Naive thymus-derived CD4-positive, alpha-beta T cell (primary cell): ENCODE data around the gene ZEB1. TPM values are rescaled to one million over a fixed set of nuclear protein-coding genes. Genes with fewer than 3 reads are reported as not detected.
"Not testable (repeated sequence)": the region's sequence is repeated elsewhere in the genome, so short reads cannot be mapped to it uniquely, and the experiment has no call there.

Source experiments
- ATAC-seq: fragments of 150-1000 bp; cut with Tn5 transposase; 2 replicates; pipeline ENCODE4 v1.10.0; 2021; ENCODE audit warnings: mild to moderate bottlenecking, moderate library complexity
- CTCF ChIA-PET: fragments of 350-600 bp; sonication (Branson Sonifier 250); formaldehyde crosslinking; loops from one replicate; lab custom pipeline; 2021; ENCODE audit warnings: antibody characterized with exemption; lab: Charles Lee
- POLR2A ChIA-PET: fragments of 350-600 bp; sonication (Branson Sonifier 250); formaldehyde crosslinking; loops from one replicate; lab custom pipeline; 2021; ENCODE audit warnings: antibody characterized with exemption, inconsistent platforms; lab: Charles Lee
- DNase-seq, 9 donors: peaks; one replicate each; pipeline versions ENCODE4 v3.0.0 to v3.0.0-alpha.2; 2020 to 2022; ENCODE audit warnings: mixed read lengths in 1 of 9
- H3K27ac ChIP-seq: one replicate; pipeline ENCODE4 v1.7.0; 2013; ENCODE audit warnings: mild to moderate bottlenecking, low read depth, low read length, moderate library complexity
- H3K27me3 ChIP-seq, 2 donors: one replicate each; pipeline ENCODE4 v1.7.0; 2013; ENCODE audit warnings: low read length in 2 of 2, mild to moderate bottlenecking in 2 of 2, moderate library complexity in 2 of 2; ENCODE audit not compliant: control insufficient read depth in 2 of 2, insufficient read depth in 2 of 2
- H3K36me3 ChIP-seq, 3 experiments: 1 replicate in 2 of 3; 2 replicates in 1 of 3; pipeline ENCODE4 v1.7.0; 2013; ENCODE audit warnings: low read length in 3 of 3, mild to moderate bottlenecking in 3 of 3, moderate library complexity in 1 of 3; ENCODE audit not compliant: insufficient read depth in 3 of 3, control insufficient read depth in 2 of 3
- H3K4me1 ChIP-seq, 2 donors: one replicate each; pipeline ENCODE4 v1.7.0; 2013; ENCODE audit warnings: low read length in 2 of 2, mild to moderate bottlenecking in 2 of 2, moderate library complexity in 1 of 2; ENCODE audit not compliant: control insufficient read depth in 2 of 2, insufficient read depth in 2 of 2
- H3K4me3 ChIP-seq: 2 replicates; pipeline ENCODE4 v1.7.0; 2013; ENCODE audit warnings: mild to moderate bottlenecking, low read length
- H3K9me3 ChIP-seq, 3 experiments: 1 replicate in 2 of 3; 2 replicates in 1 of 3; pipeline ENCODE4 v1.7.0; 2013; ENCODE audit warnings: low read length in 3 of 3; ENCODE audit not compliant: control insufficient read depth in 2 of 3
- H3K27ac Mint-ChIP-seq, 9 donors: one replicate each; pipeline ENCODE4 v1.8.0; 2020 to 2022; ENCODE audit warnings: mixed read lengths in 9 of 9, mild to moderate bottlenecking in 8 of 9, moderate library complexity in 5 of 9, inconsistent platforms in 2 of 9
- H3K27me3 Mint-ChIP-seq, 5 donors: one replicate each; pipeline ENCODE4 v1.8.0; 2021 to 2022; ENCODE audit warnings: mixed read lengths in 5 of 5, mild to moderate bottlenecking in 1 of 5
- H3K36me3 Mint-ChIP-seq, 5 donors: one replicate each; pipeline ENCODE4 v1.8.0; 2020 to 2022; ENCODE audit warnings: mixed read lengths in 5 of 5, mild to moderate bottlenecking in 3 of 5, inconsistent platforms in 1 of 5
- H3K4me1 Mint-ChIP-seq, 7 donors: one replicate each; pipeline ENCODE4 v1.8.0; 2020 to 2022; ENCODE audit warnings: mixed read lengths in 7 of 7, mild to moderate bottlenecking in 3 of 7, inconsistent platforms in 1 of 7
- H3K4me3 Mint-ChIP-seq, 10 donors: one replicate each; pipeline ENCODE4 v1.8.0; 2020 to 2022; ENCODE audit warnings: mild to moderate bottlenecking in 10 of 10, mixed read lengths in 10 of 10, moderate library complexity in 6 of 10, inconsistent platforms in 2 of 10
- H3K9me3 Mint-ChIP-seq, 11 donors: one replicate each; pipeline ENCODE4 v1.8.0; 2020 to 2022; ENCODE audit warnings: mixed read lengths in 11 of 11, mild to moderate bottlenecking in 4 of 11, inconsistent platforms in 1 of 11, moderate library complexity in 1 of 11
- intact Hi-C, 2 donors: fragments of 100-400 bp; cut with micrococcal nuclease; formaldehyde crosslinking; loops; one replicate each; pipeline ENCODE4 v1.15.1; 2023
- polyA plus RNA-seq, 2 donors: library from polyadenylated mRNA; unstranded; fragments of 300-500 nt; fragmentation: Illumina TruSeq; gene quantifications; one replicate each; pipeline ENCODE4 v1.2.3, GENCODE V29; 2021
- total RNA-seq, 6 experiments: library from RNA in 5 of 6; stranded (reverse) in 5 of 6; gene quantifications; 1 replicate in 5 of 6; 2 replicates in 1 of 6; pipeline ENCODE4 v1.2.3 and lab custom pipeline; 2021 to 2026

Gene ZEB1
- total and polyA plus RNA-seq, 7 experiments from 2014 or later: 37.4 to 126 (median 77.5) TPM

GRCh38 chr10:31397852-31398251, 78.8 kb downstream of the ZEB1 start:
- Mint-ChIP-seq H3K4me1 (peaks cover 29 to 78% (median 62%) of the 10 kb centered on the region in 7 donors), H3K27ac (no peak overlapping the region), H3K27me3 (no peaks in the 10 kb centered on the region), H3K36me3 (peaks cover 0 to 14% (median 13%) of the 10 kb centered on the region in 5 donors), H3K4me3 (no peak overlapping the region), H3K9me3 (no peaks in the 10 kb centered on the region)
- H3K27ac ChIP-seq: no peak overlapping the region
- H3K36me3 ChIP-seq: no peaks in the 10 kb centered on the region
- POLR2A ChIA-PET: no interaction called here
- CTCF ChIA-PET: no interaction called here
- no peaks in the 10 kb centered on the region for H3K27me3 ChIP-seq
- no peaks in the 10 kb centered on the region for H3K4me1 ChIP-seq
- intact Hi-C loops: loop anchor here in 1 of 2 donors (2.0 kb wide), 1 partner anchor 15 kb away; no protein-coding TSS in a partner anchor
- no peak for ATAC-seq
- no peak overlapping the region for H3K4me3 ChIP-seq
- DNase-seq: no peak
- no peaks in the 10 kb centered on the region for H3K9me3 ChIP-seq

GRCh38 chr10:31399171-31399570, 80.2 kb downstream of the ZEB1 start:
- Mint-ChIP-seq H3K36me3 (peaks cover 0 to 14% (median 10%) of the 10 kb centered on the region in 5 donors), H3K9me3 (no peaks in the 10 kb centered on the region), H3K27ac (peak overlapping the region in 4 of 9 donors; percentile 13 to 43 (median 36)), H3K4me1 (peaks cover 26 to 70% (median 54%) of the 10 kb centered on the region in 7 donors), H3K27me3 (no peaks in the 10 kb centered on the region), H3K4me3 (peak overlapping the region in 4 of 10 donors; percentile 7 to 38 (median 22))
- Histone ChIP-seq H3K9me3 (no peaks in the 10 kb centered on the region), H3K36me3 (no peaks in the 10 kb centered on the region), H3K27ac (no peak overlapping the region), H3K4me1 (no peaks in the 10 kb centered on the region), H3K27me3 (no peaks in the 10 kb centered on the region), H3K4me3 (no peak overlapping the region)
- intact Hi-C loops: no loop called here
- ChIA-PET CTCF (no interaction called here), POLR2A (no interaction called here)
- no peak for DNase-seq
- no peak for ATAC-seq

- ChIA-PET CTCF (interaction anchor here (0.6 kb wide), 1 partner anchor 391 kb away, joined by 3 read pairs; no protein-coding TSS in a partner anchor), POLR2A (no interaction called here)
- Histone ChIP-seq H3K27me3 (no peaks in the 10 kb centered on the region), H3K4me3 (no peak overlapping the region), H3K27ac (no peak overlapping the region), H3K4me1 (no peaks in the 10 kb centered on the region), H3K9me3 (no peaks in the 10 kb centered on the region), H3K36me3 (no peaks in the 10 kb centered on the region)
- intact Hi-C loops: no loop called here
- Mint-ChIP-seq H3K9me3 (no peaks in the 10 kb centered on the region), H3K27ac (peak overlapping the region in 4 of 9 donors; percentile 13 to 57 (median 32)), H3K4me3 (peak overlapping the region in 2 of 10 donors; percentile 1 to 38), H3K36me3 (peaks cover 0 to 16% (median 13%) of the 10 kb centered on the region in 5 donors), H3K27me3 (no peaks in the 10 kb centered on the region), H3K4me1 (peaks cover 26 to 69% (median 54%) of the 10 kb centered on the region in 7 donors)
- DNase-seq (no peak), ATAC-seq (no peak)
These were observed 80.6 kb downstream of the ZEB1 start for GRCh38 chr10:31399631-31400030.

GRCh38 chr10:31401287-31401686, 82.3 kb downstream of the ZEB1 start:
- Histone ChIP-seq H3K36me3 (no peaks in the 10 kb centered on the region), H3K9me3 (no peaks in the 10 kb centered on the region), H3K4me1 (no peaks in the 10 kb centered on the region), H3K27ac (no peak overlapping the region), H3K4me3 (no peak overlapping the region), H3K27me3 (no peaks in the 10 kb centered on the region)
- H3K27me3 Mint-ChIP-seq: no peaks in the 10 kb centered on the region
- ATAC-seq (no peak), DNase-seq (no peak)
- H3K4me1 Mint-ChIP-seq: peaks cover 20 to 60% (median 44%) of the 10 kb centered on the region in 7 donors
- peaks cover 0 to 5% (median 0%) of the 10 kb centered on the region in 11 donors for H3K9me3 Mint-ChIP-seq
- peak overlapping the region in 2 of 9 donors; percentile 8 to 19 for H3K27ac Mint-ChIP-seq
- ChIA-PET CTCF (no interaction called here), POLR2A (no interaction called here)
- peaks cover 0 to 25% (median 19%) of the 10 kb centered on the region in 5 donors for H3K36me3 Mint-ChIP-seq
- intact Hi-C loops: no loop called here
- no peak overlapping the region for H3K4me3 Mint-ChIP-seq

- ChIA-PET CTCF (no interaction called here), POLR2A (no interaction called here)
- Mint-ChIP-seq H3K27me3 (no peaks in the 10 kb centered on the region), H3K4me1 (peaks cover 14 to 38% (median 34%) of the 10 kb centered on the region in 7 donors), H3K27ac (peak overlapping the region in 2 of 9 donors; percentile 0 to 90), H3K36me3 (peaks cover 0 to 31% (median 22%) of the 10 kb centered on the region in 5 donors), H3K4me3 (no peak overlapping the region), H3K9me3 (peaks cover 0 to 12% (median 0%) of the 10 kb centered on the region in 11 donors)
- H3K4me3 ChIP-seq: no peak overlapping the region
- no peak for ATAC-seq
- H3K9me3 ChIP-seq: no peaks in the 10 kb centered on the region
- no peaks in the 10 kb centered on the region for H3K4me1 ChIP-seq
- intact Hi-C loops: no loop called here
- DNase-seq: no peak
- no peaks in the 10 kb centered on the region for H3K36me3 ChIP-seq
- H3K27ac ChIP-seq: no peak overlapping the region
- H3K27me3 ChIP-seq: no peaks in the 10 kb centered on the region
These were observed 85.6 kb downstream of the ZEB1 start for GRCh38 chr10:31404640-31405039.

GRCh38 chr10:31405829-31406228, 86.8 kb downstream of the ZEB1 start:
- H3K36me3 ChIP-seq, H3K27me3 ChIP-seq, intact Hi-C loops, CTCF ChIA-PET, H3K27me3 Mint-ChIP-seq, ATAC-seq, H3K4me1 ChIP-seq, H3K4me3 ChIP-seq, H3K9me3 ChIP-seq, DNase-seq, H3K27ac ChIP-seq, POLR2A ChIA-PET: not testable (repeated sequence)
- Mint-ChIP-seq H3K4me1 (peaks cover 9 to 39% (median 34%) of the 10 kb centered on the region in 7 donors), H3K4me3 (peak overlapping the region in 1 of 10 donors; percentile 10), H3K27ac (peak overlapping the region in 1 of 9 donors; percentile 62), H3K9me3 (peaks cover 0 to 20% (median 2%) of the 10 kb centered on the region in 11 donors), H3K36me3 (peaks cover 7 to 38% (median 33%) of the 10 kb centered on the region in 5 donors)

GRCh38 chr10:31412397-31412796, 93.4 kb downstream of the ZEB1 start:
- H3K27me3 Mint-ChIP-seq, H3K27me3 ChIP-seq, H3K36me3 ChIP-seq, H3K9me3 ChIP-seq, POLR2A ChIA-PET, H3K4me3 Mint-ChIP-seq, H3K27ac Mint-ChIP-seq, H3K27ac ChIP-seq, H3K4me3 ChIP-seq, DNase-seq, H3K4me1 ChIP-seq, ATAC-seq, CTCF ChIA-PET: not testable (repeated sequence)
- intact Hi-C loops: loop anchor here in 1 of 2 donors (5.0 kb wide), 1 partner anchor 85 kb away; no protein-coding TSS in a partner anchor
- Mint-ChIP-seq H3K4me1 (peaks cover 7 to 58% (median 45%) of the 10 kb centered on the region in 7 donors), H3K9me3 (peaks cover 0 to 15% (median 3%) of the 10 kb centered on the region in 11 donors), H3K36me3 (peaks cover 10 to 33% (median 27%) of the 10 kb centered on the region in 5 donors)
